ENCODE measurements around the gene VPS8. TPM values are rescaled to one million over a fixed set of nuclear protein-coding genes. Genes with fewer than 3 reads are reported as not detected.

VPS8 gene
- total and polyA plus RNA-seq, 2 of the 13 experiments (the other 11 are each of a cell fraction or from before 2014, with no cell fraction given) = 14.2 to 35.1 TPM

- TF ChIP-seq PAXIP1 (CRISPR knock-in tag; conservative IDR thresholded peaks at IDR 0.05) = 0 out of 2 replicates have a peak, but pooled peaks have one; percentile 20
- TF ChIP-seq KLF15 (CRISPR knock-in tag; IDR thresholded peaks at IDR 0.05; ENCODE audit: borderline replicate concordance) = no peak
- peak; percentile 32; the same call in 1 of the 2 replicates for TF ChIP-seq ZGPAT (CRISPR knock-in tag; IDR thresholded peaks at IDR 0.05)
- no peak for TF ChIP-seq ZFP36 (IDR thresholded peaks at IDR 0.05; ENCODE audit: borderline replicate concordance, low read depth, low read length, partially characterized antibody)
- no peak for TF ChIP-seq ZNF557 (CRISPR knock-in tag; IDR thresholded peaks at IDR 0.05)
- no peak for TF ChIP-seq ZNF883 (CRISPR knock-in tag; IDR thresholded peaks at IDR 0.05; ENCODE audit: not compliant biosample characterization)
- no peak for TF ChIP-seq ZNF660 (CRISPR knock-in tag; IDR thresholded peaks at IDR 0.05; ENCODE audit: borderline replicate concordance, low read depth)
- no peak for TF ChIP-seq RCOR2 (CRISPR knock-in tag; IDR thresholded peaks at IDR 0.05)
- 0 out of 2 replicates have a peak, but pooled peaks have one; percentile 11 for TF ChIP-seq NFYB (CRISPR knock-in tag; IDR thresholded peaks at IDR 0.05)
- peak; percentile 66 for TF ChIP-seq HOXA3 (CRISPR knock-in tag; IDR thresholded peaks at IDR 0.05)
- TF ChIP-seq MAFG (CRISPR knock-in tag; IDR thresholded peaks at IDR 0.05) = no peak
- no peak for TF ChIP-seq AGO1 (IDR thresholded peaks at IDR 0.05; ENCODE audit: low read depth, low read length, poor library complexity, severe bottlenecking)
- no peak for TF ChIP-seq AKNA (CRISPR knock-in tag; IDR thresholded peaks at IDR 0.05; ENCODE audit: borderline replicate concordance)
- TF ChIP-seq GMEB2 (CRISPR knock-in tag; IDR thresholded peaks at IDR 0.05; ENCODE audit: low read depth) = no peak
- no peak for TF ChIP-seq ZNF639 (CRISPR knock-in tag; conservative IDR thresholded peaks at IDR 0.05)
Measured at GRCh38 chr3:184811999-184812661, at the start of gene VPS8 (continued).

Measured in HepG2 (cell line).